ENCODE data around the gene ADAMTS17.

GRCh38 chr15:100039994-100040393 lies 301.8 kb downstream of the ADAMTS17 start:
- TF ChIP-seq USF1 (IDR thresholded peaks at IDR 0.05) (no peak), MAX (IDR thresholded peaks at IDR 0.05) (no peak), CREB1 (IDR thresholded peaks at IDR 0.05; ENCODE audit: low read depth) (no peak), EP300 (IDR thresholded peaks at IDR 0.05; ENCODE audit: borderline replicate concordance) (no peak), NFIC (IDR thresholded peaks at IDR 0.05) (no peak), TAF1 (IDR thresholded peaks at IDR 0.05; ENCODE audit: low read depth) (no peak), YY1 (IDR thresholded peaks at IDR 0.05; ENCODE audit: low read depth) (no peak), TCF12 (IDR thresholded peaks at IDR 0.05; ENCODE audit: low read depth) (no peak), RAD21 (IDR thresholded peaks at IDR 0.05; ENCODE audit: low read depth) (no peak), CEBPB (IDR thresholded peaks at IDR 0.05) (no peak), TEAD4 (IDR thresholded peaks at IDR 0.05) (no peak)

Measured in Ishikawa (cell line).